CD8-positive, alpha-beta memory T cell (primary cell): ENCODE data around the gene LDHAL6B. TPM values are rescaled to one million over a fixed set of nuclear protein-coding genes. Genes with fewer than 3 reads are reported as not detected.

Source experiments
- CTCF ChIA-PET: fragments of 350-600 bp; sonication (Branson Sonifier 250); formaldehyde crosslinking; loops from one replicate; lab custom pipeline; 2021; ENCODE audit warnings: antibody characterized with exemption; lab: Charles Lee
- POLR2A ChIA-PET: fragments of 350-600 bp; sonication (Branson Sonifier 250); formaldehyde crosslinking; loops from one replicate; lab custom pipeline; 2021; ENCODE audit warnings: antibody characterized with exemption; lab: Charles Lee
- DNase-seq, 5 donors: peaks; one replicate each; pipeline versions ENCODE4 v3.0.0 to v3.0.0-alpha.2; 2020 to 2022; ENCODE audit warnings: mixed read lengths in 1 of 5
- H3K27ac ChIP-seq: one replicate; pipeline ENCODE4 v1.7.0; 2013; ENCODE audit warnings: low read depth, mild to moderate bottlenecking, low read length, moderate library complexity
- H3K27me3 ChIP-seq: 2 replicates; pipeline ENCODE4 v1.7.0; 2013; ENCODE audit warnings: low read length, mild to moderate bottlenecking; ENCODE audit not compliant: insufficient read depth, poor library complexity, severe bottlenecking
- H3K36me3 ChIP-seq: 2 replicates; pipeline ENCODE4 v1.7.0; 2013; ENCODE audit warnings: mild to moderate bottlenecking, low read length, moderate library complexity; ENCODE audit not compliant: insufficient read depth
- H3K4me1 ChIP-seq: 2 replicates; pipeline ENCODE4 v1.7.0; 2013; ENCODE audit warnings: mild to moderate bottlenecking, low read length, moderate library complexity; ENCODE audit not compliant: insufficient read depth
- H3K4me3 ChIP-seq: 2 replicates; pipeline ENCODE4 v1.7.0; 2013; ENCODE audit warnings: mild to moderate bottlenecking, low read length
- H3K9me3 ChIP-seq: 2 replicates; pipeline ENCODE4 v1.7.0; 2013; ENCODE audit warnings: mild to moderate bottlenecking, low read length
- H3K27ac Mint-ChIP-seq, 8 donors: one replicate each; pipeline ENCODE4 v1.8.0; 2020 to 2021; ENCODE audit warnings: mixed read lengths in 8 of 8, mild to moderate bottlenecking in 6 of 8, inconsistent platforms in 3 of 8, moderate library complexity in 3 of 8
- H3K27me3 Mint-ChIP-seq, 2 donors: one replicate each; pipeline ENCODE4 v1.8.0; 2020 to 2021; ENCODE audit warnings: mixed read lengths in 2 of 2, mild to moderate bottlenecking in 1 of 2, moderate library complexity in 1 of 2
- H3K36me3 Mint-ChIP-seq, 3 donors: one replicate each; pipeline ENCODE4 v1.8.0; 2020 to 2021; ENCODE audit warnings: mixed read lengths in 3 of 3, inconsistent platforms in 1 of 3, mild to moderate bottlenecking in 1 of 3
- H3K4me1 Mint-ChIP-seq, 3 donors: one replicate each; pipeline ENCODE4 v1.8.0; 2020 to 2021; ENCODE audit warnings: mixed read lengths in 3 of 3, inconsistent platforms in 1 of 3, mild to moderate bottlenecking in 1 of 3
- H3K4me3 Mint-ChIP-seq, 7 donors: one replicate each; pipeline ENCODE4 v1.8.0; 2020 to 2021; ENCODE audit warnings: mixed read lengths in 7 of 7, mild to moderate bottlenecking in 6 of 7, moderate library complexity in 4 of 7, inconsistent platforms in 2 of 7
- H3K9me3 Mint-ChIP-seq, 5 donors: one replicate each; pipeline ENCODE4 v1.8.0; 2020 to 2022; ENCODE audit warnings: mixed read lengths in 5 of 5, mild to moderate bottlenecking in 3 of 5, moderate library complexity in 2 of 5, inconsistent platforms in 1 of 5
- polyA plus RNA-seq: library from polyadenylated mRNA; unstranded; fragments of 300-500 nt; fragmentation: Illumina TruSeq; gene quantifications from one replicate; pipeline ENCODE4 v1.2.3, GENCODE V29; 2021
- total RNA-seq, 2 experiments: library from RNA; stranded (reverse); gene quantifications; one replicate each; pipeline ENCODE4 v1.2.3, GENCODE V29; 2021

LDHAL6B gene
- total and polyA plus RNA-seq, 3 experiments from 2014 or later, result not detected

- Mint-ChIP-seq H3K27ac (no peak overlapping the region), H3K4me3 (no peak overlapping the region), H3K9me3 (no peaks in the 10 kb centered on the region), H3K36me3 (peaks cover 0 to 2% (median 0%) of the 10 kb centered on the region in 3 donors), H3K4me1 (peaks cover 3 to 11% (median 7%) of the 10 kb centered on the region in 3 donors), H3K27me3 (peaks cover 2 to 12% of the 10 kb centered on the region in 2 donors)
- Histone ChIP-seq H3K36me3 (no peaks in the 10 kb centered on the region), H3K4me1 (no peaks in the 10 kb centered on the region), H3K4me3 (no peak overlapping the region), H3K27ac (no peak overlapping the region), H3K27me3 (no peaks in the 10 kb centered on the region), H3K9me3 (no peaks in the 10 kb centered on the region)
- ChIA-PET CTCF (no interaction called here), POLR2A (no interaction called here)
- DNase-seq, result no peak
Observed at GRCh38 chr15:59229015-59229414, 22.4 kb downstream of the LDHAL6B start.

GRCh38 chr15:59229453-59229852 lies 22.8 kb downstream of the LDHAL6B start:
- no peaks in the 10 kb centered on the region for H3K36me3 ChIP-seq
- Mint-ChIP-seq H3K27me3 (peaks cover 2 to 12% of the 10 kb centered on the region in 2 donors), H3K9me3 (no peaks in the 10 kb centered on the region), H3K36me3 (peaks cover 0 to 2% (median 0%) of the 10 kb centered on the region in 3 donors), H3K4me1 (peaks cover 3 to 11% (median 7%) of the 10 kb centered on the region in 3 donors), H3K4me3 (no peak overlapping the region), H3K27ac (no peak overlapping the region)
- POLR2A ChIA-PET, result no interaction called here
- no peak overlapping the region for H3K4me3 ChIP-seq
- H3K9me3 ChIP-seq, result no peaks in the 10 kb centered on the region
- H3K27ac ChIP-seq, result no peak overlapping the region
- no peaks in the 10 kb centered on the region for H3K4me1 ChIP-seq
- H3K27me3 ChIP-seq, result no peaks in the 10 kb centered on the region
- no peak for DNase-seq
- CTCF ChIA-PET, result no interaction called here

- no peaks in the 10 kb centered on the region for H3K4me1 ChIP-seq
- no peak overlapping the region for H3K4me3 Mint-ChIP-seq
- H3K27ac ChIP-seq, result no peak overlapping the region
- no peak overlapping the region for H3K4me3 ChIP-seq
- no peaks in the 10 kb centered on the region for H3K9me3 ChIP-seq
- no peaks in the 10 kb centered on the region for H3K36me3 ChIP-seq
- ChIA-PET CTCF (no interaction called here), POLR2A (no interaction called here)
- no peak for DNase-seq
- peaks cover 3 to 11% (median 7%) of the 10 kb centered on the region in 3 donors for H3K4me1 Mint-ChIP-seq
- no peaks in the 10 kb centered on the region for H3K27me3 ChIP-seq
- H3K9me3 Mint-ChIP-seq, result no peaks in the 10 kb centered on the region
- peaks cover 2 to 7% of the 10 kb centered on the region in 2 donors for H3K27me3 Mint-ChIP-seq
- H3K27ac Mint-ChIP-seq, result no peak overlapping the region
- peaks cover 0 to 3% (median 0%) of the 10 kb centered on the region in 3 donors for H3K36me3 Mint-ChIP-seq
Observed at GRCh38 chr15:59230531-59231055, 23.9 kb downstream of the LDHAL6B start.

- Mint-ChIP-seq H3K4me1 (peaks cover 0 to 4% (median 0%) of the 10 kb centered on the region in 3 donors), H3K9me3 (no peaks in the 10 kb centered on the region), H3K27ac (no peak overlapping the region), H3K27me3 (peaks cover 0 to 2% of the 10 kb centered on the region in 2 donors), H3K36me3 (peaks cover 0 to 3% (median 0%) of the 10 kb centered on the region in 3 donors), H3K4me3 (no peak overlapping the region)
- Histone ChIP-seq H3K4me3 (no peak overlapping the region), H3K4me1 (no peaks in the 10 kb centered on the region), H3K27me3 (no peaks in the 10 kb centered on the region), H3K27ac (no peak overlapping the region), H3K36me3 (no peaks in the 10 kb centered on the region), H3K9me3 (no peaks in the 10 kb centered on the region)
- ChIA-PET CTCF (no interaction called here), POLR2A (no interaction called here)
- DNase-seq, result no peak
Observed at GRCh38 chr15:59232476-59232875, 25.8 kb downstream of the LDHAL6B start.

GRCh38 chr15:59236394-59236793 lies 29.8 kb downstream of the LDHAL6B start:
- H3K36me3 ChIP-seq, result no peaks in the 10 kb centered on the region
- Mint-ChIP-seq H3K36me3 (peaks cover 0 to 3% (median 0%) of the 10 kb centered on the region in 3 donors), H3K4me3 (no peak overlapping the region), H3K9me3 (no peaks in the 10 kb centered on the region), H3K4me1 (no peaks in the 10 kb centered on the region), H3K27me3 (peaks cover 2 to 6% of the 10 kb centered on the region in 2 donors), H3K27ac (no peak overlapping the region)
- no peaks in the 10 kb centered on the region for H3K9me3 ChIP-seq
- POLR2A ChIA-PET, result no interaction called here
- CTCF ChIA-PET, result no interaction called here
- no peaks in the 10 kb centered on the region for H3K4me1 ChIP-seq
- H3K27ac ChIP-seq, result no peak overlapping the region
- H3K4me3 ChIP-seq, result no peak overlapping the region
- no peak for DNase-seq
- no peaks in the 10 kb centered on the region for H3K27me3 ChIP-seq

GRCh38 chr15:59237119-59237855 lies 30.6 kb downstream of the LDHAL6B start:
- H3K36me3 Mint-ChIP-seq, result peaks cover 0 to 3% (median 0%) of the 10 kb centered on the region in 3 donors
- H3K9me3 Mint-ChIP-seq, result no peaks in the 10 kb centered on the region
- no peaks in the 10 kb centered on the region for H3K27me3 ChIP-seq
- ChIA-PET CTCF (no interaction called here), POLR2A (no interaction called here)
- no peaks in the 10 kb centered on the region for H3K4me1 Mint-ChIP-seq
- no peak for DNase-seq
- H3K27me3 Mint-ChIP-seq, result peaks cover 2 to 6% of the 10 kb centered on the region in 2 donors
- no peak overlapping the region for H3K4me3 ChIP-seq
- H3K27ac ChIP-seq, result no peak overlapping the region
- H3K9me3 ChIP-seq, result no peaks in the 10 kb centered on the region
- no peaks in the 10 kb centered on the region for H3K4me1 ChIP-seq
- no peaks in the 10 kb centered on the region for H3K36me3 ChIP-seq
- H3K4me3 Mint-ChIP-seq, result no peak overlapping the region
- H3K27ac Mint-ChIP-seq, result no peak overlapping the region

GRCh38 chr15:59237924-59238331 lies 31.3 kb downstream of the LDHAL6B start:
- Mint-ChIP-seq H3K4me1 (no peaks in the 10 kb centered on the region), H3K9me3 (no peaks in the 10 kb centered on the region), H3K36me3 (peaks cover 0 to 3% (median 0%) of the 10 kb centered on the region in 3 donors), H3K27ac (no peak overlapping the region), H3K27me3 (peaks cover 2 to 6% of the 10 kb centered on the region in 2 donors), H3K4me3 (no peak overlapping the region)
- ChIA-PET CTCF (interaction anchor here (1.2 kb wide), 2 partner anchors 11 to 39 kb away, joined by 3 read pairs; no protein-coding TSS in a partner anchor), POLR2A (no interaction called here)
- no peak overlapping the region for H3K4me3 ChIP-seq
- no peak for DNase-seq
- H3K36me3 ChIP-seq, result no peaks in the 10 kb centered on the region
- no peaks in the 10 kb centered on the region for H3K9me3 ChIP-seq
- H3K4me1 ChIP-seq, result no peaks in the 10 kb centered on the region
- H3K27ac ChIP-seq, result no peak overlapping the region
- H3K27me3 ChIP-seq, result no peaks in the 10 kb centered on the region

- Histone ChIP-seq H3K4me3 (no peak overlapping the region), H3K27me3 (no peaks in the 10 kb centered on the region), H3K4me1 (no peaks in the 10 kb centered on the region), H3K36me3 (no peaks in the 10 kb centered on the region), H3K9me3 (no peaks in the 10 kb centered on the region), H3K27ac (no peak overlapping the region)
- ChIA-PET CTCF (no interaction called here), POLR2A (no interaction called here)
- no peak for DNase-seq
- no peak overlapping the region for H3K4me3 Mint-ChIP-seq
- H3K36me3 Mint-ChIP-seq, result peaks cover 0 to 2% (median 0%) of the 10 kb centered on the region in 3 donors
- H3K27me3 Mint-ChIP-seq, result peaks cover 2 to 6% of the 10 kb centered on the region in 2 donors
- no peaks in the 10 kb centered on the region for H3K9me3 Mint-ChIP-seq
- H3K4me1 Mint-ChIP-seq, result no peaks in the 10 kb centered on the region
- H3K27ac Mint-ChIP-seq, result no peak overlapping the region
Observed at GRCh38 chr15:59240036-59240435, 33.4 kb downstream of the LDHAL6B start.
